GM19438 (cell line): ENCODE data around the gene CDK11A.
"Not testable (repeated sequence)": the region's sequence is repeated elsewhere in the genome, so short reads cannot be mapped to it uniquely, and the experiment has no call there.

Experiments used
- ATAC-seq: cut with Tn5 transposase; IDR thresholded peaks from one replicate; pipeline ENCODE4 v1.9.1; 2021; ENCODE audit warnings: low read depth; ENCODE audit not compliant: unreplicated experiment

CDK11A gene

DNA sequence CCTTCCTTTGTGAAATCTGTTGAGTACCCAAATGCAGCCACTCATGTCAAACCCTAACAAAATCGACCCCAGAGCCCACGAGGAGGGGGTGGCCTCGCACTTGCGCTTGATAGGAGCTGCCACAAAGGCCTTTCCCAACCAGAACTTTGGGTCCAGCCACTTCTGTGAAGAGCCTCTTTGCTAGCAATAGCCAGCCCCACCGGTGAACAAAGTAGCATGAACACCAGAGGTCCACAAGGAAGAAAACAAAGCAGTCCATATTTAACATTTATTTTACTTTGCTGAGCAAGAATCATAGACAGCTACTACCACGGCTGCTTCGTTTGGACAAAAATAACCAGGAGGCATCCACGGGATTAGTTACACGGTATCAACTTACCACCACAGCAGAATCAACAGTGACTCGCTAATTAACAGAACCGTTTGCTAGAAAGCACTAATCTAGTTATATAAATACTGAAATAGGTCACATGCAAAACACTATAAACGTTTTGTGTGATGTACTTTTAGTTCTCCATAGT lies 3.0 kb upstream of the CDK11A start:
- ATAC-seq = not testable (repeated sequence)

DNA sequence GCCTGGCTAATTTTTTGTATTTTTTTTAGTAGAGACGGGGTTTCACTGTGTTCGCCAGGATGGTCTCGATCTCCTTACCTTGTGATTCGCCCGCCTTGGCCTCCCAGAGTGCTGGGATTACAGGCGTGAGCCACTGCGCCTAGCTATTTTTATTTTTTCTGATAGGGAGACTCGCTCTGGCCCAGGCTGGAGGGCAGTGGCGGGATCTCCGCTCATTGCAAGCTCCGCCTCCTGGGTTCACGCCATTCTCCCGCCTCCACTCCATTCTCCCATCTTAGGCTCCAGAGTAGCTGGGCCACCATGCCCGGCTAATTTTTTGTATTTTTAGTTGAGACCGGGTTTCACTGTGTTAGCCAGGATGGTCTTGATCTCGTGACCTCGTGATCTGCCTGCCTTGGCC lies 1.9 kb upstream of the CDK11A start:
- ATAC-seq = not testable (repeated sequence)

DNA sequence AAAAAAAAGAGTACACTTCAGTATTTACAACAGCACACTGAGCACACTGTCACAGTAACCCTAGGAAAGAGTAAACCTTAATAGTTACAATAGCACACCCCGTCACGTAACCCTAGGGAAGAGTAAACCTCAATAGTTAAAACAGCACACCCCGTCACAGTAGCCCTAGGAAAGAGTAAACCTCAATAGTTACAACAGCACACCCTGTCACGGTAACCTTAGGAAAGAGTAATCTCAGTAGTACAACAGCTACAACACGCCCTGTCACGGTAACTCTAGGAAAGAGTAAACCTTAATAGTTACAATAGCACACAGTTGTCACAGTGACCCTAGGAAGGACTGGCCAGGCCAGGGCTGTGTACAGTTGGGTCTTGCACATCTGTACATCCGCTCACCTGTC lies 3.0 kb downstream of the CDK11A start:
- ATAC-seq = no peak

DNA sequence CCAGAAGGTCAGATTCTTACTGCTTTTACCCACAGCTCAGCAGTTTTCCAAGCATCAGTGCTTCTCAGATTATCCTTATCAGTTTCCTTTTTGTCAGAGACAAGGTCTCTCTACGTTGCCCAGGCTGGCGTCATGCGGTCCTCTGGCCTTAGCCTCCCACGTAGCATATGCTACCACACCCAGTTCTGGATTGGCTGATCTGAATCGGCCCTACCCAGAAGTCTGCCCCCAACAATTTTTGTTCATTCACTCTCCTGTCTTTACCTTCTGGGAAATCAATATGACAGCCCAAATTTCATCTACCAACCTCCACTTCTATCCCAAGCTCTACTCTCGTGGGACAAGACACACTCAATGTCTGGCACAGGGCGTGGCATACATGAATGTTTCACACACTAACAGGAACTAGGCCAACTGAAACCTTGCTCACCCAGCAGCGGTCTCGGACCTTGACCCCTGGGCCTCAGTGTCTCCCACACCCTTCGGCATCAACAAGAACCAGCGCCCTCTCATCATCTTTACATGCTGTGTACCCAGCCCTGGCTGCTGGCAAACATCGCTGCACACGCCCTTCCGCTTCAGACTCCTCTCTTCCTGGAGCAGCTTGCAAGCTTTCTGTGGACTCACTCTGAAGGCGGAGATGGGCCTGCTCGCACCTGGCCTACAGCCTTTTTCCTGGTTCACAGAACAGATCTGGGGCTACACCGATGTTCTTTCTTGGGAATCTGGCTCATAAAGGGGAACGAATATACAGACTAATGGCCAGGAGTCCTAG lies 8.9 kb downstream of the CDK11A start:
- not testable (repeated sequence) for ATAC-seq

GRCh38 chr1:1707897-1708296 lies 16.3 kb downstream of the CDK11A start:
- ATAC-seq = not testable (repeated sequence)

DNA sequence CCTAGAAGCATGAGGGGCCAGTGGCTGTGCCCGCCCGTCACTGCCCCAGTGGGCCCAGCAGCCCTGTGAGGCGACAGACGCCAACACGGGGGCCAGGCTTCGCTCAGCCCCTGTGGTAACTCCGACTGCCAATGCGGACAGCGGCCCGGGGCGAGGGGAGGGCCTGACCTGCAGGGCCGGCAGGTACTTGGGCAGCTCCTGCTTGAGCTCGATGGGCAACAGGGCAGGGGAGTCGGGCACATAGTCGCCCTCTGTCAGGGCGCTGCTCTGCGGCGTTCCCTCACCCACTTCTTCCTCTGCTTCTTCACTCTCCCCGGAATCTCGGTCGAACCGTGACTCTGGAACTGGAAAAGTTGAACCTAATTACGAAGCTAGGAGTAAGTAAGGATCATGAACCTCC lies 16.9 kb downstream of the CDK11A start:
- ATAC-seq = not testable (repeated sequence)

DNA sequence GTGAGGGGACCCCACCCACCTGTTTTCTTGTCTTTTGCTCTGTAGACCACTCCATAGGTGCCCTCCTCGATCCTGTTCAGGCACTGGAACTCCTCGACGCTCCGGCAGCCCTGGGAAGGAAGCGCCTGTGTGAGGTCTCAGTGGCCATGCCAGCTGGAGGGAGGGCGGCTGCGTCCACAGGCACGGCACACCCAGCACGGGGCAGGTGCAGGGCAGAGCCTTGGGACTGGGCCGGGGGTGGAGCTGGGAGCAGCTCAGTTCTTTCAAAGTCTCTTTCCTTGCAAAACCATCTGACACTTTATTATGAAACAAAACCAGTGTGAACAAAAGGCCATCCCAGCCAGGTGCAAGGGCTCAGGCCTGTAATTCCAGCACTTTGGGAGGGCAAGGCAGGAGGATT lies 18.5 kb downstream of the CDK11A start:
- not testable (repeated sequence) for ATAC-seq

DNA sequence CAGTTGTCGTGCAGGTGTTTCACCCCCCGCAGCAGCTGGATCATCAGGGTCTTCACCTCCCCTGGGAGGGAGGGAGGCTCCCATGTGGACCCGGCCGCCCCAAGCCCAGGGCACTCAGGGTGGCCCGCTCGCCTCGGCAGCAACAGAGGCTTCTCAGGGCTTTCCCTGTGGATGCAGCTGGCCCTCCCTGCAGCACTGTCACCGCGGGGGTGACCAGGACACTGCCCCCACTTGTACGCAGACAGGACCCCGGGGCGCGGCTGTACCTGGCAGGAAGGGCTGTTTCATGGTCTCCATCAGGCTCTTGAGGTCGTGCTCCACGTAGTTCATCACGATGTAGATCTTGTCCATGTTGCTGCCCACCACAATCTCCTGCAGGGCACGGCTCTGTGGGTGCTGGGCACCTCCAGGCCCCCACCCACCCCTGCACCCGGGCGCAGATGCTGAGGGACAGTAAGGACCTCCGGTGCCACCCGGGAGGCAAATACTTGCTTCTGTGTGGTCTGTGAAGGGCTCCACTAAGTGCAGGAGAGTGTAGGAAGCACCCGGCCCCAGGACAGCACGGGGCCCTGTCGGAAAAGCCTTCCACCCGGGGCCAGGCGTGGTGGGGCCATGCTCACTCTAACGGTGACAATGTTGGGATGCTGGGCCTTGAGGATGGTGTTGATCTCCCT lies 19.7 kb downstream of the CDK11A start:
- not testable (repeated sequence) for ATAC-seq

DNA sequence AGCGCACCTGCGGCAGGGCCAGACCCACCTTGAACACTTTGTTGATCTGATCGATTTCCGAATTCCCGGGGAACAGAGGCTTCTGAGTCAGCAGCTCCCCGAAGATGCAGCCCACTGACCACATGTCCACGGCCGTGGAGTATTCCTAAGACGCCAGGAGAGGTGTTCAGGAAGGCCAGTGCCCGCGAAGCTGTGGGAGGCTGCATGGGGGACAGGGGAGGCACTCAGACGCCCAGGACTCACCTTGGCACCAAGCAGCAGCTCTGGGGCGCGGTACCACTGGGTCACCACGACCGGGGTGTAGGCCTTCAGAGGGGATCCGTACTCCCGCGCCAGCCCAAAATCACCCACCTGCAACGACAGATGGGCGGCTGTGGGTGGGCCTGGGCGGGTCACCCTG lies 20.4 kb downstream of the CDK11A start:
- ATAC-seq = no peak

DNA sequence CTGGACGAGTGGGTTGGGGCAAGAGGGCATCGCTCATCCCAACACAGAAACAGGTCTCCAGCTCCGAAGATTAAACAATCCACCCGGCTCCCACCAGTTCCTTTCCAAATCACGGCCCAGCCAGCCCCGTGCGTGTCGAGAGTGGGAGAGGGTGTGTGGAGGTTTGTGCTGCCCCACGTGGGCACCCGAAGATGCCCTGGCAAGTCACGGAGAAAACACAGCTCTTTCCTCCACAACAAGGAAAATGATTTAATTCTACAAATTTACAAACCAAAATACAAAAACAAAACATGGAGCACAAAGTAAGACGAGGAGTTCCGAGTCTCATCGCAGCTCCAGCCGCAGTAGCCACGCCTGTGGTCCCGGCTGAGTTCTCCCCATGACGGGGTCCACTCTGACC lies 21.7 kb downstream of the CDK11A start:
- ATAC-seq = not testable (repeated sequence)

- ATAC-seq = not testable (repeated sequence)
These were observed 23.6 kb downstream of the CDK11A start for GRCh38 chr1:1700557-1700956.

DNA sequence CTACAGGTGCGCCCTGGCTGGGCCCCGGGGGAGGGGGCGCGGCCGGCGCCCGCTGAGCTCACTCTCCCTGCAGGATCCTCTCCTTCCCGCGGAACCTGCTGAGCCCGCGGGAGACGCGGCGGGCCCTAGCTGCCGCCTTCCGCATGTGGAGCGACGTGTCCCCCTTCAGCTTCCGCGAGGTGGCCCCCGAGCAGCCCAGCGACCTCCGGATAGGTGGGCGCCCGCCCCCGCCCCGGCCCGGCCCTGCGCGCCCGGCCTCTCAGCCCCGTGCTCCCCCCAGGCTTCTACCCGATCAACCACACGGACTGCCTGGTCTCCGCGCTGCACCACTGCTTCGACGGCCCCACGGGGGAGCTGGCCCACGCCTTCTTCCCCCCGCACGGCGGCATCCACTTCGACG lies 24.1 kb downstream of the CDK11A start:
- ATAC-seq = not testable (repeated sequence)

- ATAC-seq = not testable (repeated sequence)
These were observed 25.1 kb downstream of the CDK11A start for GRCh38 chr1:1699061-1699460.

DNA sequence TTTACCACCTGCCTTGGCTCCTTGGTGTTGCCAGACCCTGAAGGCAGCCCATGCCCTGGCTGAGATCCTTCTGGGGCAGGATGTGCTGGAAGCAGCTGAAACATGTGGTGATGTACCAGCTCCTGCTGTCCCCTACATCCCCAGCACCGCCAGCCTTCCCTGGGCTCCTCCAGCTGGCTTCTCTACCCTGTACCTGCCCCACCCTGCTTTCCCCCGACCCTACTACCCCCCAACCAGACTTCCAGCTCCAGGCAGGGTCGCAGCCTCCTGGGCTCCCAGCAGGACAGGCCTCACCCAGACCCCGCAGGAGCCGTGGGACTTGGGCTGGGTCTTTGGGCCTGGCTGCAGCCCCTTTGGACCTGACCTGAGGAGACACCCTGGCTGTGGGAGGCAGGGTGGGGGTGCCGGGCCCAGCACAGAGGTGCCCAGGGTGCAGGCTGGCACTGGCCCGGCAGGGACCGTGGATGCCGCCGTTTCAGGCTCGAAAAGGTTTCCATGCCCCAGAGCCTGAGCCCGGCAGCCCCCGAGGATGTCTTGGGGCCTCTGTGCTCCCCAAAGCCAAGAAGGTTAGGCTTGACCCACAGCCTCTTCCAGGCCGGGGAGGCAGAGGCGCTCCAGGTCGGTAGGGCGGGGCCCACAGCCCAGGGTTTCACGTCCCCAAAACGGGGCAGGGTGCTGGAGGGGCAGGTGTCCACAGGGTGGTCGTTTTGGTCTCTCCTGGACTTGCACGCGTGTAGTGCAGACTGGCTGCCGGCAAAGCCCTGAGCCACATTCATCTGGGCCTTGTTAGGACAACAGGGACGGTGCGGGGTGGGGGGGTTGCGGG lies 26.6 kb downstream of the CDK11A start:
- ATAC-seq = not testable (repeated sequence)

GRCh38 chr1:1696431-1697357 lies 27.5 kb downstream of the CDK11A start:
- ATAC-seq = not testable (repeated sequence)

- peak; percentile 72 for ATAC-seq
These were observed 31.2 kb downstream of the CDK11A start, which contains the start of gene SLC35E2B for GRCh38 chr1:1692714-1693647. Gene SLC35E2B, minus strand, starts transcription at chr1:1692795. Its CDS starts 16,096 bp downstream, at chr1:1676699.

GRCh38 chr1:1692324-1692713 lies 31.8 kb downstream of the CDK11A start:
- ATAC-seq = peak; percentile 33

DNA sequence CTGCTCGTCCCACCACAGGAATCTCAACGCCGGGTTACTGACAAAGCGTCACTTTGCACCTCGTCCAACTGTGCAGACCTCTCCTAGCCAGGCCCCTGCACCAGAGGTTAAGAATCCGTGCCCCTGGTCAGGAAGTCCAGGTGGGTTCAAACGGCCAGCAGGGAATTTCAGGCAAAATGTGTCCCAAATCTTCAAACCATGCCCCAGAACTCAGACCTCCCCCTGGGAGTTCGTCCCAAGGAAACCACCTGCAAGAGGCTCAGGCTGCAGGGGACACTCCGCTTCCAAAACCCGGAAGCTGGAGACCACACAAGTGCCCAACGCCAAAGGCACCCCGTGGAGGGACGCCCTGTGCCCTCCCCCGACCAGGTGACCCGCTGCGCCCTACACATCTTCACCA lies 32.7 kb downstream of the CDK11A start:
- not testable (repeated sequence) for ATAC-seq

GRCh38 chr1:1689526-1689925 lies 34.6 kb downstream of the CDK11A start:
- ATAC-seq = not testable (repeated sequence)
